GM10266 (cell line): ENCODE measurements around the gene ACR.

Source experiments
- DNase-seq: peaks from one replicate; pipeline ENCODE4 v3.0.0; 2012; ENCODE audit errors: extremely low spot score
- TF ChIP-seq, protein P1 (sequence below): IDR thresholded peaks from 2 replicates; pipeline ENCODE4 v1.5.1; 2012; ENCODE audit warnings: mild to moderate bottlenecking, low read depth; ENCODE audit not compliant: control insufficient read depth, insufficient read depth; ENCODE audit errors: missing control alignments

The ACR gene

DNA sequence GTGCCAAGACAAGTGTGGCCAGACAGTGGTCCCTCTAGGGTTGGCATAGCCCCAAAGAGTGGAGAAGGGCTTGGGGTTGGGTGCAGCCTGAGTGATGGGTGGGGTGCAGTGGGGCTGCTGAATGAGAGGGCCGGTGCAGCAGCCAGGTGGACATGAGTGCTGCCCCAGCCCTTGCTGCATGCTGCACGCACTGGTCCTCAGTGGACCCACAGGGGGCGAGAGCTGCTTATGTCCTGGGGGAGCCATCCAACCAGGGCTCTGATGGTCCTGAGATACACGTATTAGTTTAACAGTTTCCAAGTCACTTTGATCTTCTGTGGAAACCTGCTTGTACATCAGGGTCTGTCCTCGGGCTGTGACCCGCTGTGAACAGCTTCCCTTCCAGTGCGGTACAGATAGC lies 23.9 kb upstream of the ACR start:
- TF ChIP-seq, protein P1, sequence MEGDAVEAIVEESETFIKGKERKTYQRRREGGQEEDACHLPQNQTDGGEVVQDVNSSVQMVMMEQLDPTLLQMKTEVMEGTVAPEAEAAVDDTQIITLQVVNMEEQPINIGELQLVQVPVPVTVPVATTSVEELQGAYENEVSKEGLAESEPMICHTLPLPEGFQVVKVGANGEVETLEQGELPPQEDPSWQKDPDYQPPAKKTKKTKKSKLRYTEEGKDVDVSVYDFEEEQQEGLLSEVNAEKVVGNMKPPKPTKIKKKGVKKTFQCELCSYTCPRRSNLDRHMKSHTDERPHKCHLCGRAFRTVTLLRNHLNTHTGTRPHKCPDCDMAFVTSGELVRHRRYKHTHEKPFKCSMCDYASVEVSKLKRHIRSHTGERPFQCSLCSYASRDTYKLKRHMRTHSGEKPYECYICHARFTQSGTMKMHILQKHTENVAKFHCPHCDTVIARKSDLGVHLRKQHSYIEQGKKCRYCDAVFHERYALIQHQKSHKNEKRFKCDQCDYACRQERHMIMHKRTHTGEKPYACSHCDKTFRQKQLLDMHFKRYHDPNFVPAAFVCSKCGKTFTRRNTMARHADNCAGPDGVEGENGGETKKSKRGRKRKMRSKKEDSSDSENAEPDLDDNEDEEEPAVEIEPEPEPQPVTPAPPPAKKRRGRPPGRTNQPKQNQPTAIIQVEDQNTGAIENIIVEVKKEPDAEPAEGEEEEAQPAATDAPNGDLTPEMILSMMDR: no peak
- DNase-seq: no peak

DNA sequence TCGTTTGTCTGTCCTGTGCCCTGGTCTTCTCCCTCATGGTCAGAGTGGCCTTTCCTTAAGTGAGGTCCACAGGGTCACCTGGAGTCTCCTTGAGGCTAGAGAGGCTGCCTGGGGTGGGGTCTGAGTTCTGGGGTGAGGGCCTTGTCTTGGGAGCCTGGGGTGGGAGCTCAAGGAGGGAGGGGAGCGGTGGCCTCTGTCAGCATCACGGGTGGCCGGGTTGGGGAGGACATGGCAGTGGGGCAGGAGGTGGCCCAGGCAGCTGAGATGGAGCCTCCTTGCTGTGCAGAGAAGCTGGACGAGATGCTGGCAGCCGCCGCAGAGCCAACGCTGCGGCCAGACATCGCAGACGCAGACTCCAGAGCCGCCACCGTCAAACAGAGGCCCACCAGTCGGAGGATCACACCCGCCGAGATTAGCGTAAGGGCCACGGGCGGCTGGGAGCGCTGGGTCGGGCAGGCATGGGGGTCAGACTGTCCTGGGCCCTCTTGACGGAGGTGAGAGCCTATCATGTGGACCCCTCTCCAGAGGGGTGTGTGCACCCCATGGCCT lies 23.3 kb upstream of the ACR start:
- DNase-seq: no peak
- TF ChIP-seq, protein P1: no peak

DNA sequence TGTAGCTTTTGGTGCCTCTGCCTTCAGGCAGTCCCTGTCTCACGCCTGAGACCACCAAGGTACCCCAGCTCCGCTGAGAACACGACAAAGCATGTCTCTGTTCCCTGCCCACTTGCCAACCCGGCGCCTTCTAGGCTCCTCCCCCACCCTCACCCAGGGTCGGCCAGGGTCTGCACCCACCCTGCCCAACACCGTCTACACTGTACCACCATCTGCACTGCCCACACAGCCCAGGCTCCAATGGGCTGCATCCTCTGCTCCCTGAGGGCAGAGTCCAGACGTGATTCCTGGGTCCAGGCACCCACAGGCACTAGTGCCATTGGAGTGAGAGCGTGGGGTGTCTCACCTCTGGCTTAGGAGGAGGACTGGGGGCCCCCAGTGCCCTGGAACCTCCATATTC lies 22.8 kb upstream of the ACR start:
- TF ChIP-seq, protein P1: no peak
- DNase-seq: no peak

DNA sequence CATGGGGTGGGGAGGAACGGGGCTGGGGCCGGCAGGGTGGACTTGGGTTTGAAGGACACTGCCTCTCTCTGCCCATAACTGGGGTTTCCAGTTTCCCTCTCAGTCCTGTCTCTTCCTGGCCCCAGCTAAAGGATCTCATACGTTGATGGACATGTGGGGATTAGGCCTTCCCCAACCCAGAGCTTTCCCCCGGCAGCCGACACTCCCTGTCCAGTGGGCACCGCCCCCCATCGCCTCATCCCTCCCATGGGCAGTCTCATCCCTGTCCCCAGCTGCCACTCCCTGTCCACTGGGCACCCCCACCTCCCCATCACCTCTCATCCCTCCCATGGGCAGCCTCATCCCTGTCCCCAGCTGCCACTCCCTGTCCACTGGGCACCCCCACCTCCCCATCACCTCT lies 22.2 kb upstream of the ACR start:
- DNase-seq: no peak
- TF ChIP-seq, protein P1: no peak

DNA sequence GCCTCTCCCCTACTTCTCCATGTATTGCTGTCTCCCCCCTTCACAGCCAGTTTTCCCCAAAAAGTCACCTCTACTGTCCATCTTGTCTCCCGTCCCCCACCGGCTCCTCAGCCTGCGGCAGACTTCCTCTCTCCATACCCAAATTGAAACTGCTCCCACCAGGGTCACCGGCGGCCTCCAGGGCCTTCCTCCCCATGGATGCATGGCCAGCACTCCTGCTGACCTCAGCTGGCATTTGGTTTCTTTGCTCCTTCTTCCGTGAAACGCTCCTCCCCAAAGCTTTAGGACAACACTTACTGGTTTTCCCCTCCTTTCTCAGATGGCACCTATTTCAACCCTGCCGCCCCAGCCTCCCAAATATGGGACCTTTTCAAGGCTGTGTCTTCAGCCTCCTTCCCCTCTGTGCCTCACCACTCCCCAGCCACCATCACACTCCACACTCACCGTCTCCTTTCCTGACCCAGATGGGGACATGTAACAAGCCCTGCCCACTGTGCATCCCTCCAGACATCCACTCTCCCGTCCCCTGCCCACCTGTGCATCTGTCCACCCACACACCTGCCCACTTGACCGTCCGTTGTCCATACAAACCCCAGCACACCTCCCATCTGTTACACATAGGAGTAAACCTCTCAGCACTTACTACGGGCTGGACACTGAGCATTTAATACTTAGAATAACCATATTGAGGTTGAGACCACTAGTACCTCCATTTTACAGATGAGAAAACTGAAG lies 21.5 kb upstream of the ACR start:
- TF ChIP-seq, protein P1: no peak
- no peak for DNase-seq

DNA sequence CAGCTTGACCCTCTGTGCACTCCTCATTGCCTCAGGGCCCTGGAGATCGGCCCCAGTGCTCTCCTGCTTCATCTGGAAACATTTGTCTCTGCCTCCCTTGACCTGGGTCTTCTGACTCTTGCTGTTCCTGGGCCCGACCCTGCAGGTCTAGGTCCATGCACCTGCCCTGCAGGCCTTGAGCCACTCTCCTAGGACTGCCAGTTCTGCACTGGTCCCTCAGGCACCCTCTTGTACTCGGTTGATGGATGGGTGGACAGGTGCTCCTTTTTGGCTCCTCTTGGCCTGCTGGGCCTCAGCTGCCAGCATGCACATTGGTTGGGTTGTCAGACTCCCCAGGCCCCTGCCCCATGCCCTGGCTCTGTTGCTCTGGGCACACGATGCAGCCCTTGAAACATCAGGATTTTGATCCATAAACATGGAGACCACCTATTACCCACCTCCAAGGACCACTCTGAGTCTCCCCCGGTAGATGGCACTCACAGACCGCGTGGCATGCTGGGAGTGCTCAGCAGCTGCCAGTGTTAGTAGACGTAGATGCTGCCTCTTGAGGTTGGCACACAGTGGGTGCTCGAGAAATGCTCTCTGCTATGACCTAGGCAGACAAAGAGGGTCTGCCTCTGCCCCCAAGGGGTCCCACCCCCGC lies 20.2 kb upstream of the ACR start:
- DNase-seq: no peak
- TF ChIP-seq, protein P1: no peak

DNA sequence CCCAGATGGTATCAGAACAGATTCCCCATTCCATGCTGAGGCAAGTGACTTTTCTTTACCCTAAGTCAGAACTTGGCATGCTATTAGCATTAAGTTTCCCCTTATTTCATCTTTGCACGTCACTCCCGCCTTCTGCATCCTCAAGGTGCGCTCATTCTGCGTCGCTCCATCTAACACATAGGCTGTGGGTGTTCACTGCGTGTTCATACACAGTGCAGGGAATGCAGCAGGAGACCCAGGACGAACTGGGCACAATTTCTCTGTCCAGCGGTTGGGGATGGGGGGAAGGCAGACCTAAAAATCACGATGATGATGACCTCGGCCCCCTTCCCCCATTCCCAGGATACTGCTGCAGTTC lies 19.7 kb upstream of the ACR start:
- DNase-seq: no peak
- TF ChIP-seq, protein P1: no peak
